ENCODE measurements around the gene LPAR4.
"Not testable (repeated sequence)": the region's sequence is repeated elsewhere in the genome, so short reads cannot be mapped to it uniquely, and the experiment has no call there.

Gene LPAR4

DNA sequence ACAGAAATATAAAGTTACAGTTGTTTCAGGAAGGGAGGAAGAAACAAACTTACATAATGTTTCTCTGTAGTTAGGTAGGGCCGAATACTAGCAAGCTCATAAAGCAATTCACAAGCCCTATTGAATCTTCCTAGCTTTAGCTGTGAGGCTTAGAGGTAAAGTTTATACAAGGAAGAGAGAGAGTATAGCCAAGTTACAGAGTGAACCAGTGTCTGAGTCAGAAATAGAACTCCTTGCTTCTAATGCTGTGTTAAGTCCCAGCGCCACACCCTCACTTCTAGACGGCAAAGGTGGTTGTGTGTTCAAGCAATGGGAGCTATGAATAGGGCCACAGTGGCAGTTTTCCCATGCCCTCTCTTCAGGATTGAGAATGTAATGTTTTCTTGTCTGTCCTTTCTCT is 6.1 kb downstream of the LPAR4 start:
- Histone ChIP-seq H3K4me1 (peaks cover 13% of the 10 kb centered on the region), H3K4me2 (no peak overlapping the region), H3K9ac (no peak overlapping the region)

DNA sequence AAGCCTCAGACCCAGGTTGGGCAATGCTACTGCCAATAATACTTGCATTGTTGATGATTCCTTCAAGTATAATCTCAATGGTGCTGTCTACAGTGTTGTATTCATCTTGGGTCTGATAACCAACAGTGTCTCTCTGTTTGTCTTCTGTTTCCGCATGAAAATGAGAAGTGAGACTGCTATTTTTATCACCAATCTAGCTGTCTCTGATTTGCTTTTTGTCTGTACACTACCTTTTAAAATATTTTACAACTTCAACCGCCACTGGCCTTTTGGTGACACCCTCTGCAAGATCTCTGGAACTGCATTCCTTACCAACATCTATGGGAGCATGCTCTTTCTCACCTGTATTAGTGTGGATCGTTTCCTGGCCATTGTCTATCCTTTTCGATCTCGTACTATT is 7.4 kb downstream of the LPAR4 start:
- Histone ChIP-seq H3K9ac (no peak overlapping the region), H3K27ac (no peak overlapping the region), H3K27me3 (peaks cover 29% of the 10 kb centered on the region), H3K4me3 (no peak overlapping the region), H3K36me3 (no peaks in the 10 kb centered on the region), H4K20me1 (no peaks in the 10 kb centered on the region), H3K9me3 (no peaks in the 10 kb centered on the region), H3K4me2 (peak overlapping the region; percentile 53), H3K4me1 (peaks cover 13% of the 10 kb centered on the region)
- no peak for TF ChIP-seq Cebpa-rat (IDR thresholded peaks at IDR 0.05)

More for the DNA sequence above, 6.1 kb downstream of the LPAR4 start:
- Histone ChIP-seq H4K20me1 (no peaks in the 10 kb centered on the region), H3K27ac (no peak overlapping the region), H3K4me3 (no peak overlapping the region), H3K36me3 (no peaks in the 10 kb centered on the region), H3K9me3 (no peaks in the 10 kb centered on the region), H3K27me3 (peaks cover 15% of the 10 kb centered on the region; the same call in 1 of the 2 replicates)
- no peak for TF ChIP-seq Cebpa-rat (IDR thresholded peaks at IDR 0.05)

DNA sequence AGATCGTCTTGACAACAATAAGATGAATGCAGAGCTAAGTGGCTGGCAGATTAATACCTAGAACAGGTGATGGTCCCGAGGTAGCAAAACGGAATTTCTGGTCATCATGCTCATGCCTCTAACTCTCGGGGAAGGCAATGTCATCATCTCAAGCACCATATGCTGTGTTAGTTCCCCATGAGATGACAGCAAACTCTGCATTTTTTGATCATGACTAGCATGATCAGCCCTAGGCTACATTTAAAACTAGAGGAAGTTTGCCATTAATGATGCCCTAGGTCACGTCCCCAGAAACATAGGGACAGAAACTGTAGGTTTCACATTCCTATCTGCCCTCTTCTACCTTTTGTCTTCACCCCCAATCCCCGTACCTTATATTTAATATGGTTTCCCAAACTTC is 11.6 kb downstream of the LPAR4 start:
- no peaks in the 10 kb centered on the region for H4K20me1 ChIP-seq
- no peak overlapping the region for H3K4me2 ChIP-seq
- H3K9ac ChIP-seq = no peak overlapping the region
- no peaks in the 10 kb centered on the region for H3K9me3 ChIP-seq
- peaks cover 29% of the 10 kb centered on the region for H3K27me3 ChIP-seq
- peaks cover 13% of the 10 kb centered on the region for H3K4me1 ChIP-seq
- no peak overlapping the region for H3K27ac ChIP-seq
- no peak for TF ChIP-seq Cebpa-rat (IDR thresholded peaks at IDR 0.05)
- H3K4me3 ChIP-seq = no peak overlapping the region
- H3K36me3 ChIP-seq = no peaks in the 10 kb centered on the region

- Histone ChIP-seq H3K4me3 (no peak overlapping the region), H3K4me2 (no peak overlapping the region), H4K20me1 (no peaks in the 10 kb centered on the region), H3K27ac (no peak overlapping the region), H3K36me3 (no peaks in the 10 kb centered on the region), H3K9ac (no peak overlapping the region), H3K9me3 (no peaks in the 10 kb centered on the region), H3K27me3 (no peaks in the 10 kb centered on the region; the same call in 1 of the 2 replicates), H3K4me1 (no peaks in the 10 kb centered on the region)
- no peak for TF ChIP-seq Cebpa-rat (IDR thresholded peaks at IDR 0.05)
Observed at GRCh38 chrX:78769101-78769755, 21.7 kb downstream of the LPAR4 start.

DNA sequence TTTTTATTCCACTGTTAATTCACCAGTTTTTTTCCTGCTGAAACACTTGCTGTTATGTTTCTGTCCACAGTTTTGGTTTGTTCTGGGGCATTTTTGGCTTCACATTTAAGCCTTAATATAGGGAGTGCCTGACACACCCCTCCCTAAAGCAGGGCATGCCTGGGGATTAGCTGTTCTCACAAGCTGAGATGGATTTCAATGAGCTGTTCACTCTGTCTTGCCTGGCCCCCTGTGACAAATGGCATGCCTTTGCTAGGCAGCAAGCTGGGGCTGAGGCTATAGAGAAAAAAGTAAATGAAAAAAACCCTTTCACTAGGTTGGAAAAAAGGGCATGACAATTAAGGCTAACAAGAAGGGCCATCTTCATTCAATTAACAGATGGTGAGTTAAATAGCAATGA is 22.4 kb downstream of the LPAR4 start:
- Histone ChIP-seq H3K4me1 (no peaks in the 10 kb centered on the region), H3K9ac (no peak overlapping the region), H3K27me3 (no peaks in the 10 kb centered on the region; the same call in 1 of the 2 replicates), H4K20me1 (no peaks in the 10 kb centered on the region), H3K36me3 (no peaks in the 10 kb centered on the region), H3K27ac (no peak overlapping the region), H3K4me3 (no peak overlapping the region), H3K9me3 (no peaks in the 10 kb centered on the region), H3K4me2 (no peak overlapping the region)
- TF ChIP-seq Cebpa-rat (IDR thresholded peaks at IDR 0.05) = no peak

- Histone ChIP-seq H4K20me1 (no peaks in the 10 kb centered on the region), H3K9ac (no peak overlapping the region), H3K4me3 (no peak overlapping the region), H3K4me2 (no peak overlapping the region), H3K9me3 (peaks cover 11% of the 10 kb centered on the region), H3K27ac (no peak overlapping the region), H3K36me3 (no peaks in the 10 kb centered on the region), H3K27me3 (peaks cover 24% of the 10 kb centered on the region; the same call in 1 of the 2 replicates), H3K4me1 (no peaks in the 10 kb centered on the region)
- TF ChIP-seq Cebpa-rat (IDR thresholded peaks at IDR 0.05) = no peak
Observed at GRCh38 chrX:78796916-78797315, 49.4 kb downstream of the LPAR4 start.

- Histone ChIP-seq H3K27ac (no peak overlapping the region), H3K4me1 (no peaks in the 10 kb centered on the region), H3K9me3 (peaks cover 14% of the 10 kb centered on the region), H3K4me2 (no peak overlapping the region), H3K27me3 (peaks cover 17% of the 10 kb centered on the region; the same call in 1 of the 2 replicates), H3K4me3 (no peak overlapping the region), H3K36me3 (no peaks in the 10 kb centered on the region), H4K20me1 (no peaks in the 10 kb centered on the region), H3K9ac (no peak overlapping the region)
- no peak for TF ChIP-seq Cebpa-rat (IDR thresholded peaks at IDR 0.05)
Observed at GRCh38 chrX:78800114-78800513, 52.6 kb downstream of the LPAR4 start.

GRCh38 chrX:78800694-78801093 is 53.2 kb downstream of the LPAR4 start:
- no peaks in the 10 kb centered on the region for H3K36me3 ChIP-seq
- H3K9me3 ChIP-seq = peaks cover 14% of the 10 kb centered on the region
- TF ChIP-seq Cebpa-rat (IDR thresholded peaks at IDR 0.05) = no peak
- H3K4me3 ChIP-seq = no peak overlapping the region
- H4K20me1 ChIP-seq = no peaks in the 10 kb centered on the region
- H3K4me1 ChIP-seq = no peaks in the 10 kb centered on the region
- peaks cover 16% of the 10 kb centered on the region; the same call in 1 of the 2 replicates for H3K27me3 ChIP-seq
- H3K4me2 ChIP-seq = no peak overlapping the region
- H3K27ac ChIP-seq = no peak overlapping the region
- H3K9ac ChIP-seq = no peak overlapping the region

DNA sequence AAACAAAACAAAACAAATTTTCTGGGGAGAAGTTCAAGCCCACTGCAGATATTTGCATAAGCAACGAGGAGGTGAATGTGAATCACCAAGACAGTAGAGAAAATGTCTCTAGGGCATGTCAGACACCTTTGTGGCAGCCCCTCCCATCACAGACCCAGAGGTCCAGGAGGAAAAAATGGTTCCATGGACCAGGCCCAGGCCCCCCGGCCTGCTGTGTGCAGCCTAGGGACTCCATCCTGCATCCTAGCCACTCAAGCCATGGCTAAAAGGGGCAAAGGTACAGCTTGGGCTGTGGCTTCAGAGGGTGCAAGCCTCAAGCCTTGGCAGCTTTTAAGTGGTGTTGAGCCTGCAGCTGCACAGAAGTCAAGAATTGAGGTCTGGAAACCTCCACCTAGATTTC is 54.0 kb downstream of the LPAR4 start:
- H3K4me1 ChIP-seq = no peaks in the 10 kb centered on the region
- H3K27me3 ChIP-seq = peaks cover 16% of the 10 kb centered on the region; the same call in 1 of the 2 replicates
- H3K27ac ChIP-seq = no peak overlapping the region
- no peak overlapping the region for H3K4me3 ChIP-seq
- no peaks in the 10 kb centered on the region for H4K20me1 ChIP-seq
- no peak overlapping the region for H3K9ac ChIP-seq
- no peak overlapping the region for H3K4me2 ChIP-seq
- H3K9me3 ChIP-seq = peaks cover 14% of the 10 kb centered on the region
- no peak for TF ChIP-seq Cebpa-rat (IDR thresholded peaks at IDR 0.05)
- no peaks in the 10 kb centered on the region for H3K36me3 ChIP-seq

DNA sequence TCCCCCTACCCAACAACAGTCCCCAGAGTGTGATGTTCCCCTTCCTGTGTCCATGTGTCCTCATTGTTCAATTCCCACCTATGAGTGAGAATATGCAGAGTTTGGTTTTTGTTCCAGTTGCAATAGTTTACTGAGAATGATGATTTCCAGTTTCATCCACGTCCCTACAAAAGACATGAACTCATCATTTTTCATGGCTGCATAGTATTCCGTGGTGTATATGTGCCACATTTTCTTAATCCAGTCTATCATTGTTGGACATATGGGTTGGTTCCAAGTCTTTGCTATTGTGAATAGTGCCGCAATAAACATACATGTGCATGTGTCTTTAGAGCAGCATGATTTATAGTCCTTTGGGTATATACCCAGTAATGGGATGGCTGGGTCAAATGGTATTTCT is 55.0 kb downstream of the LPAR4 start:
- Histone ChIP-seq H3K27me3 (peaks cover 11% of the 10 kb centered on the region; the same call in 1 of the 2 replicates), H3K9me3 (peaks cover 14% of the 10 kb centered on the region)
- H3K4me2 ChIP-seq, H3K4me1 ChIP-seq, H3K4me3 ChIP-seq, H4K20me1 ChIP-seq, H3K36me3 ChIP-seq, H3K27ac ChIP-seq, H3K9ac ChIP-seq: not testable (repeated sequence)

Data from BLaER1 (cell line).